HG03469 (cell line): ENCODE results near the gene NSL1.
"Not testable (repeated sequence)": the region's sequence is repeated elsewhere in the genome, so short reads cannot be mapped to it uniquely, and the experiment has no call there.

Source experiments
- ATAC-seq: cut with Tn5 transposase; IDR thresholded peaks from one replicate; pipeline ENCODE4 v1.9.1; 2021; ENCODE audit warnings: mild to moderate bottlenecking, moderate library complexity, moderate number of reproducible peaks; ENCODE audit not compliant: unreplicated experiment

Gene NSL1

GRCh38 chr1:212712451-212713303, 78.9 kb downstream of the NSL1 start:
- no peak for ATAC-seq

- not testable (repeated sequence) for ATAC-seq
Measured at GRCh38 chr1:212711974-212712373, 79.6 kb downstream of the NSL1 start.

GRCh38 chr1:212710566-212710965, 81.0 kb downstream of the NSL1 start:
- no peak for ATAC-seq

- ATAC-seq = no peak
Measured at GRCh38 chr1:212703991-212704564, 87.5 kb downstream of the NSL1 start.

GRCh38 chr1:212702672-212703071, 88.9 kb downstream of the NSL1 start:
- ATAC-seq = no peak

- no peak for ATAC-seq
Measured at GRCh38 chr1:212701910-212702309, 89.7 kb downstream of the NSL1 start.

GRCh38 chr1:212700892-212701819, 90.4 kb downstream of the NSL1 start:
- no peak for ATAC-seq

GRCh38 chr1:212700223-212700891, 91.2 kb downstream of the NSL1 start:
- no peak for ATAC-seq

GRCh38 chr1:212699625-212700222, 91.9 kb downstream of the NSL1 start, which contains the start of gene BATF3:
BATF3 (minus strand) TSS chr1:212699840; CDS start chr1:212699762, 78 bp downstream.
- no peak for ATAC-seq

- no peak for ATAC-seq
Measured at GRCh38 chr1:212699104-212699624, 92.4 kb downstream of the NSL1 start.

- no peak for ATAC-seq
Measured at GRCh38 chr1:212698467-212699103, 93.0 kb downstream of the NSL1 start.

- ATAC-seq = no peak
Measured at GRCh38 chr1:212696721-212697331, 94.8 kb downstream of the NSL1 start.

- ATAC-seq = no peak
Measured at GRCh38 chr1:212692774-212693644, 98.6 kb downstream of the NSL1 start.

- ATAC-seq = no peak
Measured at GRCh38 chr1:212691561-212692071, 100.0 kb downstream of the NSL1 start.

GRCh38 chr1:212690816-212691403, 100.7 kb downstream of the NSL1 start:
- no peak for ATAC-seq

- no peak for ATAC-seq
Measured at GRCh38 chr1:212689758-212690529, 101.6 kb downstream of the NSL1 start.
